ENCODE results near the gene ADGRV1.

Gene ADGRV1

DNA sequence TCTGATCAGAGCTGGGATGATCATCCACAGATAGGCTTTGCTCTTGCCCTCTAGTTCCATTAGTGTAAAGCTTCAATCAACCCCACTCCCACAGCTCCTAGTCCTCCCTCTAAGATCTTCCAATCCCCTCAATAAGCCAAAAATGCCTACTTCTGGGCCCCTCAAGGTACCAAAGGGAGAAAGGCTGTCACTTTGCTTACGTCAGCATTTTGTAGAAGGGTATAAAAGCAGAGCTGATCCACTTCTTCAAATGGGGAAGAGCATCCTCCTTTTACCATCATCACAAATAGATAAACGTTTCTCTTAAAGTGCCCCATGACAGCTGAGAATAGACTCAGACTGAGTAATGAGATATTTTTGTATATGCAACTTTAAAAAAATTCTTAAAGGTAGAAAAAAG, 13.1 kb upstream of the ADGRV1 start:
- TF ChIP-seq EZH2phosphoT487 (IDR thresholded peaks at IDR 0.05; ENCODE audit: borderline replicate concordance, low read length), result no peak
- TF ChIP-seq, protein P1, sequence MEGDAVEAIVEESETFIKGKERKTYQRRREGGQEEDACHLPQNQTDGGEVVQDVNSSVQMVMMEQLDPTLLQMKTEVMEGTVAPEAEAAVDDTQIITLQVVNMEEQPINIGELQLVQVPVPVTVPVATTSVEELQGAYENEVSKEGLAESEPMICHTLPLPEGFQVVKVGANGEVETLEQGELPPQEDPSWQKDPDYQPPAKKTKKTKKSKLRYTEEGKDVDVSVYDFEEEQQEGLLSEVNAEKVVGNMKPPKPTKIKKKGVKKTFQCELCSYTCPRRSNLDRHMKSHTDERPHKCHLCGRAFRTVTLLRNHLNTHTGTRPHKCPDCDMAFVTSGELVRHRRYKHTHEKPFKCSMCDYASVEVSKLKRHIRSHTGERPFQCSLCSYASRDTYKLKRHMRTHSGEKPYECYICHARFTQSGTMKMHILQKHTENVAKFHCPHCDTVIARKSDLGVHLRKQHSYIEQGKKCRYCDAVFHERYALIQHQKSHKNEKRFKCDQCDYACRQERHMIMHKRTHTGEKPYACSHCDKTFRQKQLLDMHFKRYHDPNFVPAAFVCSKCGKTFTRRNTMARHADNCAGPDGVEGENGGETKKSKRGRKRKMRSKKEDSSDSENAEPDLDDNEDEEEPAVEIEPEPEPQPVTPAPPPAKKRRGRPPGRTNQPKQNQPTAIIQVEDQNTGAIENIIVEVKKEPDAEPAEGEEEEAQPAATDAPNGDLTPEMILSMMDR (IDR thresholded peaks at IDR 0.05; ENCODE audit: low read depth, low read length, poor library complexity, severe bottlenecking), result no peak
- H3K9me2 ChIP-seq (replicated peaks; ENCODE audit: control insufficient read depth, low read length), result no peaks in the 10 kb centered on the region
- H4K20me1 ChIP-seq (ENCODE audit: control insufficient read depth, insufficient read depth, low read depth, low read length), result no peaks in the 10 kb centered on the region
- no peaks in the 10 kb centered on the region for H3K36me3 ChIP-seq (ENCODE audit: control insufficient read depth, low read length)
- H3K27me3 ChIP-seq (ENCODE audit: control insufficient read depth, low read length), result peaks cover 40% of the 10 kb centered on the region
- no peak overlapping the region for H3K4me3 ChIP-seq (ENCODE audit: low read length)
- no peaks in the 10 kb centered on the region for H3K9me3 ChIP-seq (ENCODE audit: control insufficient read depth, insufficient read depth, low read length)
- no peaks in the 10 kb centered on the region for H3K79me2 ChIP-seq (ENCODE audit: control insufficient read depth, low read length)
- no peak overlapping the region for H3K4me2 ChIP-seq (ENCODE audit: low read length)
- no peaks in the 10 kb centered on the region for H3K4me1 ChIP-seq (ENCODE audit: control insufficient read depth, low read length)
- H3F3A ChIP-seq (ENCODE audit: control insufficient read depth, insufficient read depth), result no peaks in the 10 kb centered on the region
- no peak overlapping the region for H3K27ac ChIP-seq (ENCODE audit: low read depth, low read length)

DNA sequence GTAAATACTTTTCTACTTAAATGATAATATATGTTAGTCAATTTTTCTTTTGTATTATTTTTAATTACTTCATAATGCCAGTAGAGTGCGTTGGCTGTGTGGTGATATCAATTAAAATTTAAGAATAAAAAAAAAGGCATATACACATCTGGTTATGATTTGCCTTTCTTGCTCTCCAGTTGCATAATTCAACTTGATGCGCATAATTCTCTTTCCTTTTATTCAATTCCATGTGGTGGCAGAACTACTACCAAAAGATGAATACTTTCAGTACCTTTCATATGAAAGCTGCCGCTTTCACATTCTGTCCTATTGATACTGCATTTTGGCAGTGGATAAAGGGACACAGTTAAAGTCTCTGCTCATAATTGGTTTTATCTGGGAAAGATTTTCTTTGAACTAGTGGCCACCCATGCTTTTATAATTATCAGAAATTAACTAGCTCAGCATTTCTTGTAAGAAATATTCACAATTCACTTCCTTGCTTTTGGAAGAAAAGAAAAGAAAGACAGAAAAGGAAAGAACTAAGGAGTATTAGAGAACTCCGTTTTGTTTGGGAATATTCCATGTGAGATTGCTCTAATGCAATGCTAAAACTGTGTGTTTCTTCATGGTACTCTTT, 12.3 kb upstream of the ADGRV1 start:
- Histone ChIP-seq H3K27me3 (ENCODE audit: control insufficient read depth, low read length) (peaks cover 40% of the 10 kb centered on the region), H3K36me3 (ENCODE audit: control insufficient read depth, low read length) (no peaks in the 10 kb centered on the region), H3K79me2 (ENCODE audit: control insufficient read depth, low read length) (no peaks in the 10 kb centered on the region), H3F3A (ENCODE audit: control insufficient read depth, insufficient read depth) (no peaks in the 10 kb centered on the region), H4K20me1 (ENCODE audit: control insufficient read depth, insufficient read depth, low read depth, low read length) (no peaks in the 10 kb centered on the region), H3K9me3 (ENCODE audit: control insufficient read depth, insufficient read depth, low read length) (no peaks in the 10 kb centered on the region), H3K4me3 (ENCODE audit: low read length) (no peak overlapping the region), H3K9me2 (replicated peaks; ENCODE audit: control insufficient read depth, low read length) (no peaks in the 10 kb centered on the region), H3K27ac (ENCODE audit: low read depth, low read length) (no peak overlapping the region), H3K4me1 (ENCODE audit: control insufficient read depth, low read length) (no peaks in the 10 kb centered on the region), H3K4me2 (ENCODE audit: low read length) (no peak overlapping the region)
- TF ChIP-seq, protein P1 (IDR thresholded peaks at IDR 0.05; ENCODE audit: low read depth, low read length, poor library complexity, severe bottlenecking), result no peak
- TF ChIP-seq EZH2phosphoT487 (IDR thresholded peaks at IDR 0.05; ENCODE audit: borderline replicate concordance, low read length), result no peak

DNA sequence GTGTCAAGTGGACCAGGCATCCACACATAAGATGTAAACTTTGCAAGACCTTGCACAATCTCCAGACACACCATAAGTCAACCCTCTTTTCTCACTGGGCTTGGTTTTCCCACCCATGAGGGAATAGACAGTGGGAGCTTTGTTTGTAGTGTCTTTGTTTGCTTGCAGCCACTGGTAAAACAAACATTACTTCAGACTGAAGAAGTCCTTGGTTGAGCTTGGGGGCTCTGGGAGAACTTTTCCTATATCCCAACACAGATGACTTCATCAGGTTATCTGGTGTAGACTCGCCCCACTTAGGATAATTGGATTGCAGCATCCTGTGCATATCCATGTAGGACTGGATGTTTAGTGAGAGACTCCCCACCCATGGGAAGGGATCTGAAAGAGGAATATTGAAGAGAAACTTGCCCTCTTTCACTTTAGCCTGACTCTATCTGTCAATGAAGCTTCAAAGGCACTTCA, 11.5 kb upstream of the ADGRV1 start:
- Histone ChIP-seq H3K4me2 (ENCODE audit: low read length) (no peak overlapping the region), H3K36me3 (ENCODE audit: control insufficient read depth, low read length) (no peaks in the 10 kb centered on the region), H3K4me1 (ENCODE audit: control insufficient read depth, low read length) (no peaks in the 10 kb centered on the region), H3K27me3 (ENCODE audit: control insufficient read depth, low read length) (peaks cover 41% of the 10 kb centered on the region), H4K20me1 (ENCODE audit: control insufficient read depth, insufficient read depth, low read depth, low read length) (no peaks in the 10 kb centered on the region), H3K4me3 (ENCODE audit: low read length) (no peak overlapping the region), H3K79me2 (ENCODE audit: control insufficient read depth, low read length) (no peaks in the 10 kb centered on the region), H3K9me3 (ENCODE audit: control insufficient read depth, insufficient read depth, low read length) (no peaks in the 10 kb centered on the region), H3K9me2 (replicated peaks; ENCODE audit: control insufficient read depth, low read length) (no peaks in the 10 kb centered on the region), H3K27ac (ENCODE audit: low read depth, low read length) (no peak overlapping the region), H3F3A (ENCODE audit: control insufficient read depth, insufficient read depth) (no peaks in the 10 kb centered on the region)
- TF ChIP-seq EZH2phosphoT487 (IDR thresholded peaks at IDR 0.05; ENCODE audit: borderline replicate concordance, low read length), result no peak
- TF ChIP-seq, protein P1 (IDR thresholded peaks at IDR 0.05; ENCODE audit: low read depth, low read length, poor library complexity, severe bottlenecking), result no peak

Data from DOHH2 (cell line).